ENCODE measurements around the gene UBR1. TPM values are rescaled to one million over a fixed set of nuclear protein-coding genes. Genes with fewer than 3 reads are reported as not detected.
"Not testable (repeated sequence)": the region's sequence is repeated elsewhere in the genome, so short reads cannot be mapped to it uniquely, and the experiment has no call there.

Gene UBR1
- total and polyA plus RNA-seq, 2 donors (not counting 3 experiments of a cell fraction or from before 2014, with no cell fraction given): 5.3 to 26.9 TPM

DNA sequence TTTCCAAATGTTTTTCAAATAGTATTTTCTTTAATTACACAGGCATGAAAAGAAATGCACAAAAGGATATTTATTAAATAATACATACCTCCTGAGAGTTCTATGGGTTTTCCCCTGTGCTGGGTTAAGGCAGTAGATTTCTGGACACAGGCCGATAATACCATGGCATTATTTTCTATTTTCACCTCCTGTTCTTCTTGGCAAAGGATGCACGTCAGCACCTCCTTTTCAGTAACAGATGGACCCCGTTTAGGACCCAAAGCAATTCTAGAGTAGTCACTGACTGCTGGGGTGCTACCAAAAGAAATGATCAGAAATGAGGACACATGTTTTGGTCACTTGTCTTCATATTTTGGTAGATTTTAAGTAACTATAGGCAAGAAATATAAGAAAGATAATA lies 98.8 kb downstream of the UBR1 start:
- no TSS peak for BruUV-seq (replicated peaks)
- Histone ChIP-seq H3K27ac (ENCODE audit: insufficient read depth, low read depth, low read length) (no peak overlapping the region), H3K27me3 (ENCODE audit: control insufficient read depth in 2 of 2, insufficient read depth in 2 of 2, low read length in 2 of 2) (no peaks in the 10 kb centered on the region), H3K79me2 (ENCODE audit: control insufficient read depth, insufficient read depth, low read length) (no peaks in the 10 kb centered on the region), H3K36me3 (ENCODE audit: control insufficient read depth in 2 of 2, extremely low read depth in 1 of 2, insufficient read depth in 2 of 2, low read length in 2 of 2) (peaks cover 7 to 8% of the 10 kb centered on the region in 2 experiments), H3K4me2 (ENCODE audit: insufficient read depth, low read length) (no peak overlapping the region), H3K9me3 (replicated peaks; ENCODE audit: control insufficient read depth, insufficient read depth, low read length) (no peaks in the 10 kb centered on the region), H3K4me1 (ENCODE audit: control insufficient read depth, extremely low read depth, insufficient read depth, low read length) (no peaks in the 10 kb centered on the region), H3K4me3 (replicated peaks in 1 of 3; ENCODE audit: insufficient read depth in 1 of 3, low read depth in 1 of 3, low read length in 3 of 3) (no peak overlapping the region), H2AFZ (ENCODE audit: low read depth, low read length) (no peak overlapping the region), H3K9ac (replicated peaks; ENCODE audit: extremely low read depth, insufficient read depth, low read length) (no peak overlapping the region), H3K9me1 (replicated peaks; ENCODE audit: control insufficient read depth, extremely low read depth, insufficient read depth, low read length) (no peaks in the 10 kb centered on the region), H4K20me1 (replicated peaks; ENCODE audit: control insufficient read depth, extremely low read depth, insufficient read depth, low read length) (no peaks in the 10 kb centered on the region)
- FAIRE-seq (no peak), DNase-seq (ENCODE audit: low read depth, low spot score) (no peak)
- ChIA-PET POLR2A (no interaction called here), CTCF (no interaction called here)
- TF ChIP-seq JUN (IDR thresholded peaks at IDR 0.05; ENCODE audit: borderline replicate concordance, insufficient read depth, insufficient read length, low read depth) (no peak), MAX (IDR thresholded peaks at IDR 0.05; ENCODE audit: insufficient read depth, insufficient read length) (no peak), POLR2A (IDR thresholded peaks at IDR 0.05; ENCODE audit: low read depth, low read length) (no peak)
- TF ChIP-seq, protein P1, sequence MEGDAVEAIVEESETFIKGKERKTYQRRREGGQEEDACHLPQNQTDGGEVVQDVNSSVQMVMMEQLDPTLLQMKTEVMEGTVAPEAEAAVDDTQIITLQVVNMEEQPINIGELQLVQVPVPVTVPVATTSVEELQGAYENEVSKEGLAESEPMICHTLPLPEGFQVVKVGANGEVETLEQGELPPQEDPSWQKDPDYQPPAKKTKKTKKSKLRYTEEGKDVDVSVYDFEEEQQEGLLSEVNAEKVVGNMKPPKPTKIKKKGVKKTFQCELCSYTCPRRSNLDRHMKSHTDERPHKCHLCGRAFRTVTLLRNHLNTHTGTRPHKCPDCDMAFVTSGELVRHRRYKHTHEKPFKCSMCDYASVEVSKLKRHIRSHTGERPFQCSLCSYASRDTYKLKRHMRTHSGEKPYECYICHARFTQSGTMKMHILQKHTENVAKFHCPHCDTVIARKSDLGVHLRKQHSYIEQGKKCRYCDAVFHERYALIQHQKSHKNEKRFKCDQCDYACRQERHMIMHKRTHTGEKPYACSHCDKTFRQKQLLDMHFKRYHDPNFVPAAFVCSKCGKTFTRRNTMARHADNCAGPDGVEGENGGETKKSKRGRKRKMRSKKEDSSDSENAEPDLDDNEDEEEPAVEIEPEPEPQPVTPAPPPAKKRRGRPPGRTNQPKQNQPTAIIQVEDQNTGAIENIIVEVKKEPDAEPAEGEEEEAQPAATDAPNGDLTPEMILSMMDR (IDR thresholded peaks at IDR 0.05; ENCODE audit: extremely low read depth in 1 of 2, insufficient read depth in 1 of 2, low read depth in 1 of 2, low read length in 2 of 2): no peak
- intact Hi-C loops (cut with micrococcal nuclease): no loop called here
- dilution Hi-C loops (cut with MboI; ENCODE audit: extremely low pct_ligation_motif_present, low sequenced_read_pairs): no loop called here

DNA sequence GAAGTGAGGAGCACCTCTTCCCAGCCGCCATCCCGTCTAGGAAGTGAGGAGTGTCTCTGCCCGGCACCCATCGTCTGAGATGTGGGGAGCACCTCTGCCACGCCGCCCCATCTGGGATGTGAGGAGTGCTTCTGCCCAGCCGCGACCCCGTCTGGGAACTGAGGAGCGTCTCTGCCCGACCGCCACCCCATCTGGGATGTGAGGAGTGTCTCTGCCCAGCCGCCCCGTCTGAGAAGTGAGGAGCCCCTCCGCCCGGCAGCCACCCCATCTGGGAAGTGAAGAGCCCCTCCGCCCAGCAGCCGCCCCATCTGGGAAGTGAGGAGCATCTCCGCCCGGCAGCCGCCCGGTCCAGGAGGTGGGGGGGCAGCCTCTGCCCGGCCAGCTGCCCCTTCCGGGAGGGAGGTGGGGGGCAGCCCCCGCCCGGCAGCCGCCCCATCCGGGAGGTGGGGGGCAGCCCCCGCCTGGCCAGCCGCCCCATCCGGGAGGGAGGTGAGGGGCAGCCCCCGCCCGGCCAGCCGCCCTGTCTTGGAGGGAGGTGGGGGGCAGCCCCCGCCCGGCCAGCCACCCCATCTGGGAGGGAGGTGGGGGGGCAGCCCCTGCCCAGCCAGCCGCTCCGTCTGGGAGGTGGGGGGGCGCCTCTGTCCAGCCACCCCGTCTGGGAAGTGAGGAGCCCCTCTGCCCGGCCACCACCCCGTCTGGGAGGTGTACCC lies 100.8 kb downstream of the UBR1 start:
- FAIRE-seq; H3K27me3 ChIP-seq (ENCODE audit: control insufficient read depth in 2 of 2, insufficient read depth in 2 of 2, low read length in 2 of 2); H3K79me2 ChIP-seq (ENCODE audit: control insufficient read depth, insufficient read depth, low read length); H4K20me1 ChIP-seq (replicated peaks; ENCODE audit: control insufficient read depth, extremely low read depth, insufficient read depth, low read length); intact Hi-C loops (cut with micrococcal nuclease); CTCF ChIA-PET; H3K4me1 ChIP-seq (ENCODE audit: control insufficient read depth, extremely low read depth, insufficient read depth, low read length); H2AFZ ChIP-seq (ENCODE audit: low read depth, low read length); H3K4me2 ChIP-seq (ENCODE audit: insufficient read depth, low read length); DNase-seq (ENCODE audit: low read depth, low spot score); H3K4me3 ChIP-seq (replicated peaks in 1 of 3; ENCODE audit: insufficient read depth in 1 of 3, low read depth in 1 of 3, low read length in 3 of 3); H3K36me3 ChIP-seq (ENCODE audit: control insufficient read depth in 2 of 2, extremely low read depth in 1 of 2, insufficient read depth in 2 of 2, low read length in 2 of 2); dilution Hi-C loops (cut with MboI; ENCODE audit: extremely low pct_ligation_motif_present, low sequenced_read_pairs); POLR2A ChIA-PET; H3K9me1 ChIP-seq (replicated peaks; ENCODE audit: control insufficient read depth, extremely low read depth, insufficient read depth, low read length); H3K9ac ChIP-seq (replicated peaks; ENCODE audit: extremely low read depth, insufficient read depth, low read length); BruUV-seq (replicated peaks); H3K9me3 ChIP-seq (replicated peaks; ENCODE audit: control insufficient read depth, insufficient read depth, low read length); H3K27ac ChIP-seq (ENCODE audit: insufficient read depth, low read depth, low read length): not testable (repeated sequence)
